Body of pancreas (tissue), 4 donors: ENCODE measurements around the gene TNNI3. TPM values are rescaled to one million over a fixed set of nuclear protein-coding genes. Genes with fewer than 3 reads are reported as not detected.
"Not testable (repeated sequence)": the region's sequence is repeated elsewhere in the genome, so short reads cannot be mapped to it uniquely, and the experiment has no call there.

Experiments
- ATAC-seq: fragments of 150-250 bp; one replicate; pipeline ENCODE4 v1.9.1; 2016
- DNase-seq, 4 donors: peaks; one replicate each; pipeline ENCODE4 v3.0.0-alpha.2; 2019
- H3K27ac ChIP-seq, 4 donors: fragments of 200-600 bp; sonication (generic); 1 replicate in 3 of 4; 2 replicates in 1 of 4; pipeline versions ENCODE4 v1.5.1 to v1.6.1; 2016 to 2019; ENCODE audit warnings: mild to moderate bottlenecking in 1 of 4, mixed read lengths in 1 of 4, moderate library complexity in 1 of 4
- H3K27me3 ChIP-seq, 2 donors: fragments of 200-600 bp; sonication (generic); one replicate each; pipeline ENCODE4 v1.6.0; 2016; ENCODE audit warnings: mild to moderate bottlenecking in 1 of 2
- H3K36me3 ChIP-seq, 2 donors: fragments of 200-600 bp; sonication (generic); replicated peaks in 1 of 2; 2 replicates each; pipeline ENCODE4 v1.5.1; 2016; ENCODE audit warnings: low read depth in 2 of 2; ENCODE audit not compliant: insufficient read depth in 1 of 2
- H3K4me1 ChIP-seq: fragments of 200-600 bp; sonication (generic); one replicate; pipeline ENCODE4 v1.6.0; 2016
- H3K4me3 ChIP-seq, 2 donors: fragments of 200-600 bp; sonication (generic); 1 replicate in 1 of 2; 2 replicates in 1 of 2; pipeline ENCODE4 v1.5.1; 2016 to 2019
- H3K9me3 ChIP-seq, 3 donors: fragments of 200-600 bp; sonication (generic); 1 replicate in 2 of 3; 2 replicates in 1 of 3; pipeline ENCODE4 v1.5.1; 2016
- POLR2A ChIP-seq, 3 donors: fragments of 450-650 bp; IDR thresholded peaks; one replicate each; pipeline ENCODE4 v1.6.1; 2016; ENCODE audit warnings: antibody characterized with exemption in 3 of 3, mild to moderate bottlenecking in 2 of 3
- WGBS, 2 donors: methylation state at CpG; one replicate each; pipeline ENCODE4 v1.1.5; 2017; 5-methylcytosine and 5-hydroxymethylcytosine counted together
- intact Hi-C: fragments of 100-400 bp; cut with DNase I; formaldehyde crosslinking; loops from one replicate; pipeline ENCODE4 v1.15.1; 2023
- total RNA-seq, 2 donors: library from RNA; depleted of rRNA; stranded (reverse); fragments of >200 nt; gene quantifications; one replicate each; pipeline ENCODE4 v1.1.0, GENCODE V29; 2016
- TF ChIP-seq, protein P1 (sequence below), 7 experiments: fragments of 450-650 bp in 4 of 7; fragments of 200-600 bp in 3 of 7; sonication (generic) in 3 of 7; IDR thresholded peaks; one replicate each; pipeline ENCODE4 v1.5.1; 2016 to 2019; ENCODE audit warnings: antibody characterized with exemption in 7 of 7

TNNI3 gene
- total RNA-seq, 2 donors from 2014 or later: not detected

DNA sequence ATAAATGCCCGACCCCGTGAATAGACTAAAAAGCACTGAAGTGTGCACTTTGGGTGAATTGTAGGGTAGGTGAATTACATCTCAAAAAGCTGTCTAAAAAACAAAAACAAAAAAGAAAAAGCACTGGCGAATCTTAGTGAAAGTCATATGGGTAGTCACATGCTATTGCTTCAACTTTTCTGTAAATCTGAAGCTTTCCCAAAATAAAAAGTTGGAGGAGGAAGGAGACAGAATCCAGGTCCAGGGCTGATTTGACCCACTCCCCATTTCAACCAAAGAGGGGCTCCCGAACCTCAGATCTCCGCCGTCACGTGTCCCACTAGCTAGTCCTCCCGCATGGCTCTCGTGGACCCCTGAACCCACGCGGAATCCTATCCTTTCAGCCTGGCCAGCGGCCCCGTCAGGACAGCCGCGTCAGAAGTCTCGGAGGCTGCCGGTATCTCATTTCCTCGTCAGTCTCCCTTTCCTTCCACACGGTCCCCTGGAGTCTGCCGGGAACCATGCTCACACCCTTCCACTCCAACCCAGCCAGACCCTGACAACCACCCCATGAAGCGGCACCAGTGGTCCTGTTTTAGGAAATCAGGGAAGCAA lies 46.2 kb downstream of the TNNI3 start:
- H3K4me3 ChIP-seq: no peak overlapping the region
- intact Hi-C loops: no loop called here
- WGBS, 2 donors: 80 to 83% methylated on average over 20 to 21 of the region's 21 CpGs
- H3K4me1 ChIP-seq: peaks cover 36% of the 10 kb centered on the region
- no peak for TF ChIP-seq POLR2A (IDR thresholded peaks at IDR 0.05)
- TF ChIP-seq, protein P1, sequence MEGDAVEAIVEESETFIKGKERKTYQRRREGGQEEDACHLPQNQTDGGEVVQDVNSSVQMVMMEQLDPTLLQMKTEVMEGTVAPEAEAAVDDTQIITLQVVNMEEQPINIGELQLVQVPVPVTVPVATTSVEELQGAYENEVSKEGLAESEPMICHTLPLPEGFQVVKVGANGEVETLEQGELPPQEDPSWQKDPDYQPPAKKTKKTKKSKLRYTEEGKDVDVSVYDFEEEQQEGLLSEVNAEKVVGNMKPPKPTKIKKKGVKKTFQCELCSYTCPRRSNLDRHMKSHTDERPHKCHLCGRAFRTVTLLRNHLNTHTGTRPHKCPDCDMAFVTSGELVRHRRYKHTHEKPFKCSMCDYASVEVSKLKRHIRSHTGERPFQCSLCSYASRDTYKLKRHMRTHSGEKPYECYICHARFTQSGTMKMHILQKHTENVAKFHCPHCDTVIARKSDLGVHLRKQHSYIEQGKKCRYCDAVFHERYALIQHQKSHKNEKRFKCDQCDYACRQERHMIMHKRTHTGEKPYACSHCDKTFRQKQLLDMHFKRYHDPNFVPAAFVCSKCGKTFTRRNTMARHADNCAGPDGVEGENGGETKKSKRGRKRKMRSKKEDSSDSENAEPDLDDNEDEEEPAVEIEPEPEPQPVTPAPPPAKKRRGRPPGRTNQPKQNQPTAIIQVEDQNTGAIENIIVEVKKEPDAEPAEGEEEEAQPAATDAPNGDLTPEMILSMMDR (IDR thresholded peaks at IDR 0.05): no peak
- no peaks in the 10 kb centered on the region for H3K36me3 ChIP-seq
- H3K27me3 ChIP-seq: no peaks in the 10 kb centered on the region
- no peaks in the 10 kb centered on the region for H3K9me3 ChIP-seq
- no peak overlapping the region for H3K27ac ChIP-seq
- DNase-seq (no peak), ATAC-seq (no peak)

DNA sequence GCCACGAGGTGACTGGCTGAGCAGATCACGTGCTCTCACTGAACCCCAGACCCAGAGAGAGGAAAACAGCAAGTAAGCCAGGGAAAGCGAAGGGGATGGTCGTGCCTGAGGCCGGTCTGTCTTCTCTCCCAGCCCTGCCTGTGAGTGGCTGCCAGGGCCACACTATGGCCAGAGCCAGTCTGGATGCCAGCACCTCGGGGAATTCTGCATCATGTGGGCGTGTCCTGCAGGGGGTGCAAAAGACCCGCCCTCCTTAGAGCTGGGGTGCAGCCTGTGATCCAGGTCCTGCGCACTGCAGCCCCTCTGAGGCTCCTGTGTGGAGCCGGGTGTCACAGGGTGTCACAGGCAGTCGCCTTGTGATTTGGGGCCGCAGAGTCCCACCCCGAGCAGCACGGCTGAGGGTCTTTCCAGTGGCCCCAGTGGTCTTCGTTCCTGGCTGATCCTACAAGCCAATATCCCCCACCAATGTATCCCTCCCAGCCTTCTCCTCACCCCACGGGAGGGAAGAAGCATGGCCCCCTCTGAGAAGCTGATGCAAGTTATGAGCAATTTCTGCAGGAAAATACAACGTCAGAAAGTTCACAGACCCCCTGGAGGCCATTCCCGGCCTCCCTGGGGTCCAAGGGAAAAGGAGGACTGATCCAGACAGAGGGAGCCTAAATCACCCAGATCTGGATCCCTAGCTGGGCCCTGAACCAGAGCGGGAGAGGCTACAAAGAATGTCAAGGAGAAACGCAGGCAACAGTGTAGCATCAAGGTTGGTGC lies 47.8 kb downstream of the TNNI3 start:
- intact Hi-C loops: no loop called here
- Histone ChIP-seq H3K36me3 (no peaks in the 10 kb centered on the region), H3K4me3 (no peak overlapping the region), H3K27me3 (no peaks in the 10 kb centered on the region), H3K4me1 (peaks cover 20% of the 10 kb centered on the region), H3K9me3 (no peaks in the 10 kb centered on the region), H3K27ac (no peak overlapping the region)
- WGBS, 2 donors: 80 to 96% methylated on average over 5 to 20 of the region's 20 CpGs
- ATAC-seq (no peak), DNase-seq (no peak)
- TF ChIP-seq, protein P1 (IDR thresholded peaks at IDR 0.05): no peak
- TF ChIP-seq POLR2A (IDR thresholded peaks at IDR 0.05): no peak

DNA sequence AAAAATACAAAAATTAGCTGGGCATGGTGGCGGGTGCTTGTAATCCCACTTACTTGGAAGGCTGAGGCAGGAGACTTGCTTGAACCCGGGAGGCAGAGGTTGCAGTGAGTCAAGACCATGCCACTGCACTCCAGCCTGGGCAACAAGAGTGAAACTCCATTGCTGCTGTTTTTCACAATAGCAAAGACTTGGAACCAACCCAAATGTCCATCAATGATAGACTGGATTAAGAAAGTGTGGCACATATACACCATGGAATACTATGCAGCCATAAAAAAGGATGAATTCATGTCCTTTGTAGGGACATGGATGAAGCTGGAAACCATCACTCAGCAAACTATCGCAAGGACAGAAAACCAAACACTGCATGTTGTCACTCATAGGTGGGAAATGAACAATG lies 50.3 kb downstream of the TNNI3 start:
- H3K27ac ChIP-seq, H3K27me3 ChIP-seq, H3K4me1 ChIP-seq, H3K36me3 ChIP-seq, ATAC-seq, H3K4me3 ChIP-seq, DNase-seq, intact Hi-C loops, H3K9me3 ChIP-seq: not testable (repeated sequence)
- 95 to 100% methylated on average over 3 of the region's 3 CpGs for WGBS, 2 donors

- intact Hi-C loops: no loop called here
- no peak for TF ChIP-seq POLR2A (IDR thresholded peaks at IDR 0.05)
- TF ChIP-seq, protein P1 (IDR thresholded peaks at IDR 0.05): no peak
- no peaks in the 10 kb centered on the region for H3K9me3 ChIP-seq
- DNase-seq (no peak), ATAC-seq (no peak)
- no peaks in the 10 kb centered on the region for H3K27me3 ChIP-seq
- 87 to 95% methylated on average over 4 to 6 of the region's 6 CpGs for WGBS, 2 donors
- no peak overlapping the region for H3K27ac ChIP-seq
- no peaks in the 10 kb centered on the region for H3K4me1 ChIP-seq
- H3K36me3 ChIP-seq: peaks cover 0 to 6% of the 10 kb centered on the region in 2 donors
- no peak overlapping the region for H3K4me3 ChIP-seq
Observed at GRCh38 chr19:55106591-55106990, 50.9 kb downstream of the TNNI3 start.

DNA sequence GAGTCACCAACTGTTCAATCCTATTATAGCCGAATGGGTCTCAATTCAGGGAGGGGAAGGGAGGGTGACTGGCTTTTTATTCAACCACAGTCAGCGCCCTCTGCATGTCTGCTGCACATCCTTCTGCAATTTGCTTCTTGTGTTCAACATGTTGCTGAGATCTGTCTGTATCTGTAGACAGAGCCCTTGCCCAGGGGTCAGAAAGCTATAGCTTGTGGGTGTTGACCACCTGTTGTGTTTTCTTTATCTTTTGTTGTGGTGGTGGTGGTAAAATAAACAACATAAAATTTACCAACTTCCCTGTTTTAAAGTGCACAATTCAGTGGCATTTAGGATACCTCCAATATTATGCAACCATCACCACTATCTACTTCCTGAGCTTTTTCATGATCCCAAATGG lies 52.3 kb downstream of the TNNI3 start:
- TF ChIP-seq, protein P1 (IDR thresholded peaks at IDR 0.05): no peak
- TF ChIP-seq POLR2A (IDR thresholded peaks at IDR 0.05): no peak
- DNase-seq (no peak), ATAC-seq (no peak)
- H3K9me3 ChIP-seq: no peaks in the 10 kb centered on the region
- H3K27ac ChIP-seq: no peak overlapping the region
- no peaks in the 10 kb centered on the region for H3K4me1 ChIP-seq
- 82% methylated on average over 2 of the region's 2 CpGs for WGBS, 2 donors
- no peaks in the 10 kb centered on the region for H3K27me3 ChIP-seq
- no peak overlapping the region for H3K4me3 ChIP-seq
- intact Hi-C loops: no loop called here
- H3K36me3 ChIP-seq: peaks cover 0 to 6% of the 10 kb centered on the region in 2 donors
